ENCODE data around the gene FUT1. TPM values are rescaled to one million over a fixed set of nuclear protein-coding genes. Genes with fewer than 3 reads are reported as not detected.
"Not testable (repeated sequence)": the region's sequence is repeated elsewhere in the genome, so short reads cannot be mapped to it uniquely, and the experiment has no call there.

Gene FUT1
- total RNA-seq, 1 donor from 2014 or later: 1.0 TPM

- not testable (repeated sequence) for DNase-seq (ENCODE audit: low spot score)
Observed at GRCh38 chr19:48718106-48718505, 34.3 kb downstream of the FUT1 start.

GRCh38 chr19:48716562-48717291, 35.7 kb downstream of the FUT1 start:
- no peak for DNase-seq (ENCODE audit: low spot score)

- no peak for DNase-seq (ENCODE audit: low spot score)
Observed at GRCh38 chr19:48715681-48716171, 36.7 kb downstream of the FUT1 start.

- no peak for DNase-seq (ENCODE audit: low spot score)
Observed at GRCh38 chr19:48714759-48715675, 37.4 kb downstream of the FUT1 start.

- peak; percentile 99 for DNase-seq (ENCODE audit: low spot score)
Observed at GRCh38 chr19:48713864-48714755, 38.3 kb downstream of the FUT1 start.

GRCh38 chr19:48713041-48713863, 39.2 kb downstream of the FUT1 start:
- no peak for DNase-seq (ENCODE audit: low spot score)

GRCh38 chr19:48711106-48711662, 41.3 kb downstream of the FUT1 start:
- no peak for DNase-seq (ENCODE audit: low spot score)

- no peak for DNase-seq (ENCODE audit: low spot score)
Observed at GRCh38 chr19:48708471-48708870, 44.0 kb downstream of the FUT1 start.

- DNase-seq (ENCODE audit: low spot score): no peak
Observed at GRCh38 chr19:48705431-48705830, 47.0 kb downstream of the FUT1 start.

- DNase-seq (ENCODE audit: low spot score): no peak
Observed at GRCh38 chr19:48703316-48703715, 49.1 kb downstream of the FUT1 start.

- DNase-seq (ENCODE audit: low spot score): no peak
Observed at GRCh38 chr19:48702701-48703100, 49.7 kb downstream of the FUT1 start.

GRCh38 chr19:48698046-48698445, 54.4 kb downstream of the FUT1 start:
- DNase-seq (ENCODE audit: low spot score): peak; percentile 69

Other genes with a start within 250 kb of the FUT1 start
- gene LMTK3, start 240.8 kb downstream of the FUT1 start, total RNA-seq: 21.0 TPM
- 13.1 TPM for gene SULT2B1, start 200.5 kb downstream of the FUT1 start, total RNA-seq
- gene SPACA4, start 145.9 kb downstream of the FUT1 start, total RNA-seq: not detected
- 143 TPM for gene FAM83E, start 137.6 kb downstream of the FUT1 start, total RNA-seq
- 1,057 TPM for gene RPL18, start 133.5 kb downstream of the FUT1 start, total RNA-seq
- gene SPHK2, start 133.1 kb downstream of the FUT1 start, total RNA-seq: 51.8 TPM
- gene DBP, start 115.3 kb downstream of the FUT1 start, total RNA-seq: 39.9 TPM
- 46.2 TPM for gene CA11, start 106.5 kb downstream of the FUT1 start, total RNA-seq
- 0.46 TPM for gene NTN5, start 79.6 kb downstream of the FUT1 start, total RNA-seq
- 78.1 TPM for gene FUT2, start 56.7 kb downstream of the FUT1 start, total RNA-seq
- gene MAMSTR, start 32.9 kb downstream of the FUT1 start, total RNA-seq: 1.6 TPM
- gene RASIP1, start 12.0 kb downstream of the FUT1 start, total RNA-seq: 13.1 TPM
- gene IZUMO1, start 5.7 kb downstream of the FUT1 start, total RNA-seq: 0.20 TPM
- not detected for gene FGF21, start 2.9 kb upstream of the FUT1 start, total RNA-seq
- gene BCAT2, start 58.4 kb upstream of the FUT1 start, total RNA-seq: 56.3 TPM
- gene HSD17B14, start 83.8 kb upstream of the FUT1 start, total RNA-seq: 10.6 TPM
- 18.9 TPM for gene PLEKHA4, start 116.0 kb upstream of the FUT1 start, total RNA-seq
- gene PPP1R15A, start 119.8 kb upstream of the FUT1 start, total RNA-seq: 42.7 TPM
- 0.75 TPM for gene TULP2, start 146.1 kb upstream of the FUT1 start, total RNA-seq
- gene NUCB1, start 147.7 kb upstream of the FUT1 start, total RNA-seq: 292 TPM
- 1.9 TPM for gene DHDH, start 181.1 kb upstream of the FUT1 start, total RNA-seq
- gene BAX, start 202.2 kb upstream of the FUT1 start, total RNA-seq: 110 TPM
- 4,398 TPM for gene FTL, start 212.7 kb upstream of the FUT1 start, total RNA-seq
- 41.3 TPM for gene GYS1, start 240.7 kb upstream of the FUT1 start, total RNA-seq
- 60.3 TPM for gene RUVBL2, start 241.2 kb upstream of the FUT1 start, total RNA-seq